ENCODE data around the gene HOXC12.

GRCh38 chr12:53944209-53944608 lies 10.5 kb upstream of the HOXC12 start:
- TF ChIP-seq, protein P1, sequence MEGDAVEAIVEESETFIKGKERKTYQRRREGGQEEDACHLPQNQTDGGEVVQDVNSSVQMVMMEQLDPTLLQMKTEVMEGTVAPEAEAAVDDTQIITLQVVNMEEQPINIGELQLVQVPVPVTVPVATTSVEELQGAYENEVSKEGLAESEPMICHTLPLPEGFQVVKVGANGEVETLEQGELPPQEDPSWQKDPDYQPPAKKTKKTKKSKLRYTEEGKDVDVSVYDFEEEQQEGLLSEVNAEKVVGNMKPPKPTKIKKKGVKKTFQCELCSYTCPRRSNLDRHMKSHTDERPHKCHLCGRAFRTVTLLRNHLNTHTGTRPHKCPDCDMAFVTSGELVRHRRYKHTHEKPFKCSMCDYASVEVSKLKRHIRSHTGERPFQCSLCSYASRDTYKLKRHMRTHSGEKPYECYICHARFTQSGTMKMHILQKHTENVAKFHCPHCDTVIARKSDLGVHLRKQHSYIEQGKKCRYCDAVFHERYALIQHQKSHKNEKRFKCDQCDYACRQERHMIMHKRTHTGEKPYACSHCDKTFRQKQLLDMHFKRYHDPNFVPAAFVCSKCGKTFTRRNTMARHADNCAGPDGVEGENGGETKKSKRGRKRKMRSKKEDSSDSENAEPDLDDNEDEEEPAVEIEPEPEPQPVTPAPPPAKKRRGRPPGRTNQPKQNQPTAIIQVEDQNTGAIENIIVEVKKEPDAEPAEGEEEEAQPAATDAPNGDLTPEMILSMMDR (IDR thresholded peaks at IDR 0.05), result no peak
- no peak for TF ChIP-seq POLR2A (IDR thresholded peaks at IDR 0.05)

Data from adrenal gland (tissue), 5 donors.